Left renal pelvis (tissue), 4 donors: ENCODE data around the gene ATP1B1. TPM values are rescaled to one million over a fixed set of nuclear protein-coding genes. Genes with fewer than 3 reads are reported as not detected.
"Not testable (repeated sequence)": the region's sequence is repeated elsewhere in the genome, so short reads cannot be mapped to it uniquely, and the experiment has no call there.

Experiments used
- DNase-seq, 4 donors: peaks; one replicate each; pipeline ENCODE4 v3.0.0-alpha.2; 2013; ENCODE audit warnings: low read depth in 4 of 4, low spot score in 3 of 4
- polyA plus RNA-seq, 4 donors: library from polyadenylated mRNA; unstranded; fragments of 120-200 nt; gene quantifications; one replicate each; pipeline ENCODE4 v1.2.1, GENCODE V29; 2013; ENCODE audit not compliant: insufficient read length in 4 of 4

Gene ATP1B1
- polyA plus RNA-seq, 4 donors = 33.7 to 546 (median 476) TPM

DNA sequence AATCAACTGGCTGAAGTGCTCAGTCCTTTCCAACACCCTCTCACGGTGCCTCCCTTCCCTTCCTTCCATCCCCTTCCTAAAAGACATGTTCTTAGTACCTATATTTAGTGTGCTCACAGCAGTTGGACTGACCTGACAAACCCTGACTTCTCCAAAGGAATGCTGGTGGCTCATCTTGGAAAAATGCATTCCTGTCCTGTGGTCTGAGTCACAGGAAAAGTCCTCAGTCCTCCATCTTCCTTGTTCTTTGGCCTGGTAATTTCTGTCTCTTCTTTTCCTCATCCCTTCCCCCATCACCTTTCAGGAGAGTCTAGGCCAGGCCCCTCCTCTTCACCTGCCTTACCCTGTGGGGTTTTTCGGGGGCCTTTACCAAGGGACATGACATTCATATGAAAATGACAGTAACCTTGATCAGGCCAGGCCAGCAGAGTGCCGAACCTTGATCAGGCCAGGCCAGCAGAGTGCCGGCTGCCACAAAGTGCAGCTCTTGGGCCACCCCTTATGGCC is 7.2 kb downstream of the ATP1B1 start:
- DNase-seq = no peak

DNA sequence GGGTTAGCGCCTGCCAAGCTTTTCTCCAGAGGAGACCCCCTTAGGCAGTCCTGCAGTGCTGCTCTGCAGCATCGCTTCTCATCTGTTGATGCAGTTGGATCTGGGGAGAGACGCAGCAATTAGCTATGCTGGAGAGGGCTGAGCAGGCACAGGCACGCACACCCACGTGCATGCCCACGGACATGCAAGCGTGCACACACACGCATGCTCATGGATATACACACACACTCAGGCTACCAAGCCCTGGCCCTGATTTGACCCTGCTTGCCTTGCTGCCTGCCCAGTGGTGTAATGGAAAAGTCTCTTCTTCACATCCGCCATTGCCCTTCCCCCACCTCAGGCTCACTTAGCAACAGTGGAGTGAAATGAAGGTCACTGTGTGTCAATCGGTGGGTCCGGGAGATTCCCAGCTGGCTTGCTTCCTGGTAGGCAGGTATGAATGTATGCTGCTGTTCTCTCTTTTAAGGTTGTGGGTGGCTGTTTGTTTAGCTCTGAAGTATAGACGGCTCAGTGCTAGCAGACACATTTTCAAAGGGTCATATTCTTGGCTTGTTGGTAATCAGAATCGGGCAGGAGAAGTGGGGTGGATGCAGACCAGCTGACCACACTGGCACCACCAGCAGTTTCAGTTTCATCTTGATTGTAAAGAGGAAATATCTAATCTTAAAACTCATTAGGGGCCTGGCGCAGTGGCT is 9.5 kb downstream of the ATP1B1 start:
- DNase-seq = no peak

- no peak for DNase-seq
These were observed 10.5 kb downstream of the ATP1B1 start for GRCh38 chr1:169117014-169117413.

- no peak for DNase-seq
These were observed 11.1 kb downstream of the ATP1B1 start for GRCh38 chr1:169117599-169117998.

DNA sequence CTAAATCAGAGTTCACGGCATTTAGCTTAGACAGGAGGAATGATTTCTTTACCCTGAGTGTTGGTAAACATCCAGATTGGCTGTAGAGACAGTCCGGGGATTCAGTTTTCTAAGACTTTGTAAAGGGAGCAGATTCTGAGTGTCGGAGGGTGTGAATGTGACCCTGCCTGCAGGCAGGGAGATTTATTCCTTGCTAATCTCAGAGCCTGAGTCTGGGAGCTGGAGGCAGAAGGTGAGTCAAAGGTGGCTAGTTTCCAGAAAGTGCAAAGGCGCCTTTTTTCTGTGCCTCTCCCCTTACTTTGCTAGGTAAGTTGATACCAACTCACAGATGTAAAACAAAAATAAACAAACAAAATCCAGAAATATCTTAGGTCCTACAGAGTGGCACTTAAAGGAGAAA is 11.7 kb downstream of the ATP1B1 start:
- no peak for DNase-seq

DNA sequence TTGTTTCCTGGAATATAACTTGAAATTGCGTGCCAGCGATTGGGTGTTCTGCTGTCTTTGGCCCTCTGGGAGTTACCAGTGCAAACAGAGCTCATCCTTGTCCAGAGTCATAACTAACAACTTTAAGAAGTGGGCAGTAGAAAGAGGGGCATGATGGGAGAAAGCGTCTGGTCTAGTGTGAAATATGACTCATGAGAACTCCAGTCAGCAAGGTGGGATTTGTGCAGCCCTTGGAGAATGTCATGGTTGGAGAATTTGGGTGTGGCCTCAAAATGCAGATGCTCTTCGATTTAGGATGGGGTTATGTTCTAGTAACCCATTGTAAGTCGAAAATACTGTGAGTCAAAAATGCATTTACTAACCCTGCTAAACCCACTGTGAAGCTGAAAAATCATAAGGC is 12.9 kb downstream of the ATP1B1 start:
- no peak for DNase-seq

GRCh38 chr1:169120066-169120465 is 13.6 kb downstream of the ATP1B1 start:
- no peak for DNase-seq

GRCh38 chr1:169121146-169121923 is 14.8 kb downstream of the ATP1B1 start:
- no peak for DNase-seq

GRCh38 chr1:169122976-169123375 is 16.5 kb downstream of the ATP1B1 start:
- no peak for DNase-seq

GRCh38 chr1:169124459-169124858 is 18.0 kb downstream of the ATP1B1 start:
- DNase-seq = no peak

GRCh38 chr1:169125597-169125996 is 19.1 kb downstream of the ATP1B1 start:
- not testable (repeated sequence) for DNase-seq

- no peak for DNase-seq
These were observed 19.8 kb downstream of the ATP1B1 start for GRCh38 chr1:169126335-169126734.

- no peak for DNase-seq
These were observed 20.8 kb downstream of the ATP1B1 start for GRCh38 chr1:169127305-169127704.

DNA sequence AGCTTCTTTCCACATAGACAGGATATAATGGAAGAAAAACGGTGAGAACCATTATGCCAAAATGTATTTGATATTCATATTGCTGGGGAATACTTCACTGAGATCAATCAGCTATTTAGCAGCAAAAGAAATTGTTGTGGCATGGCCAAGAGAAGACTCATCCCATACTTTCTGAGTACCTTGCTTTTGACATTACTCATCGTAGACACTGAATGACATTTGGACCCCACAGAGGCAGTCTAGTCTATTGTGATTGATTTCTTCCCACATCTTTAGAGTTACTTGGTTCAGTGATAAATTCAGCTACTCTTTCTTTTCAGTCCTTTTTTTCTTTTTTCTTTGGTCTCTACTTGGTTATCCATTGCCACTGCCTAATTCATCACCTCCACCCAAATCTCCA is 22.1 kb downstream of the ATP1B1 start:
- DNase-seq = no peak

DNA sequence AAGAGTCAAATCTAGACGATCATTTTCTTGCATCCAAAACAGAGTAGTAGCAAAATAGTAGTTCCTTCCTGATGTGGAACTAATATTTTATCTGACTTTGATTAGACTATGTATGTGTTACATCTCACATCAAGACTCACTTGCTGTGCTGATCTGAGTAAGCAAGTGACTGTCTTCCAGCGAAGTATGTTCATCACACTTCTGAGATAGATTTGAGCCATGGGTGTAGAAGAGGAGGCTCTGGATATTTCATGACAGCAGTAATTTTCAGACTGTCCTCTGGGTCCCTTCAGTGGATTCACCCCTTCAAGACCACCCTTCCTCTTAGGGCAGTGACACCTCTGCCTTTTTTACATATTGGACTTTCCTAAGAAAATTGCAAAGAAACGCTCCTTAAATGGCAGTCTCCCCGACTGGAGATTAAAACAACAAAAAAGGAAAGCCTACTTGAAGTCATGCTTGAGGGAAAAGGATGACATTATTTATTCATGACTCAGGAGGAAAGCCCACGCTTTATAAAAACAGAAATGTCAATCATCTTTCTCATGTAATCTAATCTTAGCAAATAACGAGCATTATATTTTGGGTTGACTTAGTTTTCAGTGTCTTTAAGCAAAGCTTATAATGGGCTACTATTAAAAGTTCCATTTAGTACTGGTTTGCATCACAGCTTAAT is 22.8 kb downstream of the ATP1B1 start:
- DNase-seq = no peak

DNA sequence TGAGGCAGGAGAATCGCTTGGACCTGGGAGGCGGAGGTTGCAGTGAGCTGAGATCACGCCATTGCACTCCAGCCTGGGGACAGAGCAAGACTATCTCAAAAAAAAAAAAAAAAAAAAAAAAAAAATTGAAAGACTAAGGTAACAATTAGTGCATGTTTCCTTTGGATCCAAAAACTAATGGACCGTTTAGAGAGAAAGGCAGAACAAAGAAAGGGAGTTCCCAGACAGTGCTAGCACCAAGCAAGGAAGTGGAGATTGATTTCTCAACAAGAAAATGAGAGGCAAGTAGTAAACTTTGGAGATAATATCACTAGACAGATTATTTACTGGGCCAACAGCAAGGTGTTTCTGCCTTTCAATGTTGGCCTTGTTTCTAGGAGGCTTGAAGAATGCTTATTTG is 24.2 kb downstream of the ATP1B1 start:
- DNase-seq = no peak

DNA sequence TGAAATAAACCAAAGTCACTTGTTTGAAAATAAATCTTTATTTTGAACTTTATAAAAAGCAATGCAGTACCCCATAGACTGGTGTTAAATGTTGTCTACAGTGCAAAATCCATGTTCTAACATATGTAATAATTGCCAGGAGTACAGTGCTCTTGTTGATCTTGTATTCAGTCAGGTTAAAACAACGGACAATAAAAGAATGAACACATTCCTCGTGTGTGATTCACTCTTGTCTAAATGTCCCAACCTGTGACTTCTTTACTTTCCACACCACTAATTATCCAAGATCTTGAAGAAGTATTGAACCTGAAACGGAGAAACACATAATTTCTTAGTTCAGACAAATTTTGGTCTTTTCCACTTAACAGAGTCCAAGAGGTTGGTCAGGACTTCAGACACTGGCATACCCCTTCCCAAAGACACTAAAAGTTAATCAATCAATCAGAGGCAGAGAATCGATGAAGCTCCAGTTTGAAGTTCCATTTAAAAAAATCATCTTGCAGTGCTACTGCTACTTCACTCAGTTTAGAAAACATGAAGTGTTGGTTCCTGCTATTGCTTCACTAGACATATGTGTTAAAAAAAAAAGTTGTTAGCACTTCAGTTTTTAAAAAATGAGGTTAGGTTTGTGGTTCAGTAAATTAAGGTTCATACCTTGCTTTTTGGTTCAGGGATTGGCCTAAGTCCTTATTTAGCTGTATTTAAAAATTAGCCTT is 26.2 kb downstream of the ATP1B1 start:
- no peak for DNase-seq

DNA sequence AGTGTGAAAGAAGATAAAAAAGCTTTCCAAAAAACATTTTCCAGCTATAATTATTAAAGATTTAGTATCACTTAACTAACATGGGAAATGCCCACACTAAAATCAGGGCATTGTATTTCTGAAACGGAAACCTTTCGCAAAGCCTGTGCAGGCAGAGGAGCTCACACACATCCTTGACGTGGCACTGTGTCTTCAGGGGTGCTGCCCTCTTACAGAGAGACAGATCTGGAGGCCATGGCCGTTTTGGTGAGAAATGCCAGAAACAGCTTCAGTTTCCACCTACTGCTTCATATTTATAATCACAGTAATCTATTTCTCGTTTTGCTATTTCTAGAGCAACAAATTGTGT is 26.7 kb downstream of the ATP1B1 start:
- DNase-seq = no peak

DNA sequence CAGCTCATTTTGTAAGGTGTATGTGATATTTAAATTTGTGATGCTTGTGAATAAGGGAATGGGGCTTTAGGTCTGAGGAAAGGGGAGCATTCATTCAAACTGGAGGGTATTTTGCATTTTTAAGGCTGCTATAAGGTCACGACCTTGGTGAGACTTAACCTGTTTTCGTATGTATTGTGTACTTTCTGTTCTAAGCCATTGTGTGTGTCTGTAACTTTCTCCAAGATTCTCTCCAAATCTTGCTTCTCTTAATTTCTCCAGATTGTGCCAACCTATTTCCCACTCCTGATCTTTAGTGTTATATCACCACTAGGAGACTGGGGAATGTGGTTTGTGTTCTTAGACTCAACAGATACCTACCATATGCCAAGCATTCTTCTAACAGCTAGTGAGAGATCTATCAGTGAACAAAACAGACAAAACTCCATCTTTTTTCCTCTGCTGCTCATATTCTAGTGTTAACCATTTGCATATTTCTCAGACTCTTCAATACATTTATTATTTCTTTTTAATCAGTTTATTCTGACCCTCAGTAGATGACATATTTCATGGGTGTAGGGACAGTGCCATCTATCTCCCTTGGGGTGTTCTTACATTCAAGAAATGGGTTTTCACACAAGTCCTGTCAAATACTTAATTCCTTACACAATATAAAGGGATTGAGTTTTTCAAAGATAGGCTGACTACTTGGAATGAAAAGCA is 27.5 kb downstream of the ATP1B1 start:
- no peak for DNase-seq

GRCh38 chr1:169137357-169137756 is 30.9 kb downstream of the ATP1B1 start:
- DNase-seq = no peak
